ENCODE results near the gene SLC4A1AP.

SLC4A1AP gene

DNA sequence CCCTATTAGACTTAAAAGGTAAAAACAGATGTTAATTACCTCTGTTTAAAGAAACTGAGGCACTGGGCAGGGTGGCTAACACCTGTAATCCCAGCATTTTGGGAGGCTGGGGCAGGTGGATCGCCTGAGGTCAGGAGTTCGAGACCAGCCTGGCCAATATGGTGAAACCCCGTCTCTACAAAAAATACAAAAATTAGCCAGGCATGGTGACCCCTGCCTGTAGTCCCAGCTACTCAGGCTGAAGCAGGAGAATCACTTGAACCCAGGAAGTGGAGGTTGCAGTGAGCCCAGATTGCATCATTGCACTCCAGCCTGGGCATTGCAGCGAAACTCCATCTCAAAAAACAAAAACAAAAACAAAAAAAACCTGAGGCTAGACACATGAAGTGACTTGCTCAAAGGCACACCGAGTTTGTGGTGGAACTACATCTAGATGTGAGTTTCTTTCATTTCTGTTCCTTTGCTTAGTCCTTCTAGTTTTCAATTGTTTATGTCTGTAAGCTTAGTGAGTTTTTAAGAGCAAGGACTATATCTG is 40.7 kb downstream of the SLC4A1AP start:
- no peak for DNase-seq

DNA sequence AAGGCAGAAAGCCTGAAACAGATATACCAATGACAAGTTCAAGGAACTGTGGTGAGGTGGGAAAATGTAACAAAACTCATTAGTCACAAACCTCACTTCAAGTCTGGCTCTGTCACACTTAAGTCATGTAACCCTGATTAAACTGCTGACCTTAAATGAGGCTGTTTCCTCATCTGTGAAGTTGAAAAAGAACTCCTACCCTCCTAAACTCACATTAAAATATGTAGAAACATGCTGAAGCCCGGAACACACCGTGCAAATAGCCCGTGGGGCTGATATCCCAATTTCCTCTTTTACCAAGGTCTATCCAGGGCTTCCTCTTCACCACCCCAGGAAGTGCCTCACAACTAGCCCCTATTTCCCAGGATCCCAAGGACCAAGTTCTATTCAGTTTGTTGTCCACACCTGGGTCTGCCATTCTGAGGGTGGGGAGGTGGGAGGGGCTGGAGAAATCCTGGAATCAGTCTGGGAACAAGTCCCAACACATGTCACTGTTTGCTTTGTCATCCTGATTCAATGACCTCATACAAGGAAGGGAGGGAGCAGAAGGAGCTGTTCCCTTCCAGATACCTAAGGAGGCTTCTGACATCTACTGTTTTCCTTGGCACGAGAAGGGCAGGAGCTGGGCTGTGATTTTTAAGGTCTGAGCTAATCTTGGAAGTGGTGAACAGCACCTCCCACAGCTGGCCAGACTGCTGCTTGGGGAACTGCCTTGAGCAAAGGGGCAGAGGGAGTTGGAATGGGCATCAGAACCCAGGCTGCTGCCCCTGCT is 42.3 kb downstream of the SLC4A1AP start:
- no peak for DNase-seq

DNA sequence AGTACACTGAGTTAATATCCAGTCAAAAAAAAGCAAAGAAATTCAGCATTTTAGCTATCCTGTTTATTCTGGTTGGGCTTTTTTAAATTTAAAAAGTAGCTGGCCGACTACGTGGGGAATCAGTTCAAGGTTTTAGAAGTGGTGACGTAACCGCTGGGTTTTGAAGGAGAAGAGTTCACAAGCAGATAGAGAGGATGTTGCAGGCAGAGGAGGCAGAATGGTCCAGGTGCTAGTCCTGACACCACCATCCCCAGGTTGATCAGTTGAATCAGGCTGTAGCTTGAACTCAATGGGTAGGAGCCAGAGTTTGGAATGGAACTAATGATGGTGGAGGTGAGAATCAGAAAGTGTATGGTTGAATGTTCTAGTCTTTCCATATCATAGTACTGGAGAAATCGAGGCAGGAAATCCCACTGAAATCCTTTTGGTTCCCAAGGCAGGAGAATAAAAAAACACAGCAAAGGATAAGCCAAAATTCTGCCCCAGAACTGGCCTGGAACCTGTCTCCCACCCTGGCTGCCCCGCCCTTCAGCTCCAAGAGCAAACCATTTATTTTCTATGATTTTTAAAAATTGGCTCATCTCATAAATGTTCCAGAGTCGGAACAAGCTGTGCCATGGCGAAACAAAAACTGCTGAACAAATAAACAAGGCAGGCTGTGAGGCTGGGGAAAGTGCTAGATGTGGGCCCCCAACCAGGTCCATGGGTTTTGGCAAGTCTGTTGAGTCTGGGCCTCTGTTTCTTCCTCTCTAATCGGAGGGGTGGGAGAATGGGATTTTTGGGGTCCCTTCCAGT is 44.0 kb downstream of the SLC4A1AP start:
- no peak for DNase-seq

DNA sequence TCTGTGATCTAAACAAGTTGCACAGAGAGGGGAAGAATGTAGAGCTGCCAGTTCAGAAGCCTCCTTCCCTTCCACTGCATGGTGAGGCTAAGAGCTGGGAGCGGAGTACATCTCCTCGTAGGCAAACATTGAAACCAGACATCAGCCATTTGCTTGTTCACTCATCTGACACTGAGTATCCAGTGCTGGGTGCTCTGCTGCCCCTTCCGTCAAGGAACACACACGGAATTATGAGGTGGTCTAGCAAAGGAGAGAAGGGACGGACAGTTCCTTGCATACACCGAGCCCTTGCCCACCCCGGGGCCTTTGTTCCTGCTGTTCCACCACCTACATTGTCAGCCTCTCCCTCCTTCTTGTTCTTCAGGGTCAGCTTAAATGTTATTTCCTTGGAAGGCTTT is 44.6 kb downstream of the SLC4A1AP start:
- DNase-seq = no peak

DNA sequence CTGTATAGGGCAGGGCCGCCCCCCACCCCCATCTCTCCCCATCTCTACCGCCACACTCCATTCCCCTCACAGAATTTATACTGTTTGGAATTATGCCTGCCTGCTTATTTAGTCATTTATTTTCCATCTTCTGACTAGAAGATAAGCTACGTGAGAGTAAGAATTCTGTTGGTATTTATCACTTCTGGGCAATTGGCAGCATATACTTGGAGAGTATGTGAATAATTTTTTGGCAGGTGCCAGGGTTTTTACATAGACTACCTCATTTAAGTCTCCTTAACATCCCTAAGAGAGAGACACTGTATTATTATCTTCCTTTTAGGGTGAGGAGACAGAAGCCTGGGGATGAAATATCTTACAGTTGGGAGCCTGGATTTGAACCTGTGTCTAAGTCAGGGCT is 45.0 kb downstream of the SLC4A1AP start:
- DNase-seq = no peak

DNA sequence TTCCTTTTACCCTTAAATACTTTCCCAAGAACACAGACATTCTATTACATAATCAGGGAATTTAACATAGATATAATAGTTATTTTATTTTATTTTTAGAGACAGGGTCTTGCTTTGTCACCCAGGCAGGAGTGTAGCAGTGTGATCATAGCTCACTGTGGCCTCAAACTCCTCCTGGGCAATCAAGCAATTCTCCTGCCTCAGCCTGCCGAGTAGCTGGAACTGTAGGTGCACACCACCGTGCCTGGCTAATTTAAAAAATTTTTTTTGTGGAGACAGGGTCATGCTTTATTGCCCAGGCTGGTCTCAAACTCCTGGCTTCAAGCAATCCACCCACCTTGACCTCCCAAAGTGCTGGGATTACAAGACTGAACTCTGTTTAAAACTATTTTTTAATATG is 45.6 kb downstream of the SLC4A1AP start:
- no peak for DNase-seq

DNA sequence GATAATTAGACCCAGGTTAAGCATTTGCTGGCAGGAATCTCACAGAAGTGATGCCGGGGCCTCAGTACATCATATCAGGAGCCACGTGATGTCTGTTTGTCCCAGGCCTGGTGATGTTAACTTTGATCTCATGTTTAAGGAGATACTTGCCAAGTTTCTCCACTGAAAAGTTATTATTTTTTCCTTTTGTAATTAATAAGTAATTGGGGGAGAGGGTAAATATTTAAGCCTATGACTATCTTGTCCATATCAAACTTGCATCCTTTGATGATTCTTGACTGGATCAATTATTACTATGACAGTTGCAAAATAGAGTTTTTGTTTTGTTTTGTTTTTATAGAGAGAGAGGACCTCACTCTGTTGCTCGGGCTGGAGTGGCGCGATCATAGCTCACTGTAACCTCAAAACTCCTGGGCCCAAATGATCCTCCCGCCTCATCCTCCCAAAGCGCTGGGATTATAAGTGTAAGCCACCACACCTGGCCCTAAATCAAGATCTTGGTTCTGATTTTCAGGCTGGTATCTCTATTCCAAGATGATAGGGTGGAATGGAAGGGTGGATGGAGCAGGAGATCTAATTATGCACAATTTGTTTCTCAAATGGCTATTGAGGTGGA is 46.4 kb downstream of the SLC4A1AP start:
- DNase-seq = no peak

DNA sequence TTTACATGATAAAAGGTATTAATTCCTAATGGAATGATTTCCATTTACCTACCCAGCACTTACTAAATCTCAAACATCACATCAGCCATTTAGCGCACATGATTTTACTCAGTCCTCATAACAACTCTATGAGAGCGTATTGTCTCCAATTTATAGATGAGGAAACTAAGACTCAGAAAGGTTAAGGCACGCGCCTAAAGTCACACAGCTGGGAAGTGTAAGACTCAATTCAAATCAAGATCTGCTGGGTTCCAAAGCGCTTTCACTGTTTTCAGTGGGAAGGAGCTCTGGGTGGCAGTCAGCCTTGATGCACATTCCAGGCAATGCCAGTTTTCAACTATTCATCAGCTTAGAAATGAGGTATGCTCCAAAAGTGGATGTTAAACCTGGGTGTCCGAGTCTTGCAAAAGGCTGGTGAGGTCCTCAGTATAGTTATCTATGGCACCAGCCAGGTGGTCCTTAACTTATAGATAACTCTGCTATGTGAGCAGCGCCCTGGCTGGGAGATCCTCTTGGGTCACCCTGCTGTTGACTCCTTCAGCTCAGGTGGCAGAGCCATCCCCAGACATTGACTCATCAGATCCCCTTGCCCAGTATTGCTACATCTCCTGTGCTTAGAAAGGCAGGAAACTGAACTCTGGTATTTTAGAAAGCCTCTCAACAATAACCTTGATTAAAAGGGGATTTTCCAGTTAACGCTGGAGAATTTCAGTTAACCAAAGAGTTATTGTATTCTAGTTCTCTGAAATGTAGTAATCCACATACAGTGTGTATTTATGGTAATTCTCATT is 47.1 kb downstream of the SLC4A1AP start:
- DNase-seq = no peak

DNA sequence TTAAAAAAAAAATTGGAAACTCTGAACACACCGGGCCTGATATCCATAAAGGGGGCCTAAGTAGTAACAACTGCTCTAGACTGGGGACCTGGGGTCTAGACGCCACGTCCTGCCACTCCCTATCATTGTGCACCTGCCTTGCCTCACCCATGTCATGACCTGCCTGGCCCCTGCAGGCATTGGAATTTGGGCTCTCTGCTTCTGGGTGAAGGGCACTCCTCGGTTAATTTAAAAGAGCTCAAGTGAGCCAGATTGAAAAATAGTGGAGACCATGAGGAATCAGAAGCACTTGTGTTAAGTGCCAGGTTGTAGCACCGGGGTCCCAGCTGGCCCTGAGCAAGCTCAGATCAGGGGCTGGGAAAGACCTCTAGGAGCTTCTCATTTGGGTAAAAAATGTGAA is 48.1 kb downstream of the SLC4A1AP start:
- no peak for DNase-seq

DNA sequence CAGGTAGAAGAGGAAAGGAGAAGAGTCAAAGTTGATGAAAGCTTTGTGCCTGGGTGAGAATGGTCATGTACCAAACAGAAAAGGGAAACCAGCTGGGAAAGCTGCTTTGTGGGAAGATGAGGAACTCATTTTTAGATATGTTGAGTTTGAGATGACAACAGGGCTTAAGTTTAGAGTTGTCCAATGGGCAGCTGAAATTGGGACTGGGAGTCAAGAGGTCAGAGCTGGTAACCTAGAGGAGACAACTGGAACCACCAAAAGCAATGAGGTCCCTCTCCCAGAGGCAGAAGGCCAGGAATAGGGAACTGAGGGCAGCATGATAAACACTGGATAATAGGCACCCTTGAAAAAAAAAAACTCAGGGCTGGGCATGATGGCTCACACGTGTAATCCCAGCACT is 48.8 kb downstream of the SLC4A1AP start:
- no peak for DNase-seq

DNA sequence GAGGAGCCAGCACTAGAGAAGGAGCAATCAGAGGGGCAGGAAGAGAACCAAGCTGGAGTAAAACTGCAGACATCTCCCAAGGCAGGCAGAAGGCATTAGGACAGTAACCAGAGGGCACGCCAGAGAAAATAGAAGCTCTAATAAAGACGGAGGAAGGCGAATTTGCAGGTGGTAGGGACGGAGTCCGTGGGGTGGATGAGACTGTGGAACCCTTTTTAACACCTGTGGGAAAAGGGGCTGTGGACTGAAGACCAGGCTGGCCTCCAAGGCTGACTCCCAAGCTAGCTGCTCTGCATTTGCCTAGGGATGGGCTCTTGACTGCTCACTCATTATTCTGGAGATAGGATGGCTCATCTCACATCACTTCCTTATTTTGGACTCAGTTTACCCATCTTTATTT is 49.5 kb downstream of the SLC4A1AP start:
- DNase-seq = no peak

DNA sequence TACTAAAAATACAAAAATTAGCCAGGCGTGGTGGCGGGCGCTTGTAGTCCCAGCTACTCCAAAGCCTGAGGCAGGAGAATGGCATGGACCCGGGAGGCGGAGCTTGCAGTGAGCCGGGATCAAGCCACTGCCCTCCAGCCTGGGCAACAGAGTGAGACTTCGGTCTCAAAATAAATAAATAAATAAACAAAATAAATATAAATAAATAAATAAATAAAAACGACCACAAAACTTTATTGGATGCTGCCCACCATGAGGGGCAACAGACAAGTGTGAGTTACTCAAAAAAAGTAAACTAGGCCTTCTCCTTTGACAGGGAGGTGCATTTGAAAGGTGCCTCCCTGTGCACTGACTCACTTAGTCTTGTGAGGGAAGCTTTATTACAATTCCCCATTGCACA is 50.4 kb downstream of the SLC4A1AP start:
- no peak for DNase-seq

DNA sequence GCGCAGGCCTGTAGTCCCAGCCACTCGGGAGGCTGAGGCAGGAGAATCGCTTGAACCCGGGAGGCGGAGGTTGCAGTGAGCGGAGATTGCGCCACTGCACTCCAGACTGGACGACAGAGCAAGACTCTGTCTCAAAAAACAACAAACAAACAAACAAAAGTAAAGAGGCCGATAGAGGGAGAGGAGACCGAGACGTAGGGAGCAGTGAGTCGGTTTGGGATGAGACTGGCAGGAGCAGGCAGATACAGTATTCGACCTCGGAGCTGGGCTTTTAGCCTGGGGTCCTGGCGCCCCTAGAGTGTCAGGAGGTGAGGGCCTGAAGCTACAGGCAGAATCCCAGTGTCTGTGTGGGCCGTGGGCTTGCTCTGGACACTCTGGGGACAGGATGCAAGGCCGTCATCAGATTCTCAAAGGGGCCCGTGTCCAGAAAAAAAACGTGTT is 51.2 kb downstream of the SLC4A1AP start:
- no peak for DNase-seq

DNA sequence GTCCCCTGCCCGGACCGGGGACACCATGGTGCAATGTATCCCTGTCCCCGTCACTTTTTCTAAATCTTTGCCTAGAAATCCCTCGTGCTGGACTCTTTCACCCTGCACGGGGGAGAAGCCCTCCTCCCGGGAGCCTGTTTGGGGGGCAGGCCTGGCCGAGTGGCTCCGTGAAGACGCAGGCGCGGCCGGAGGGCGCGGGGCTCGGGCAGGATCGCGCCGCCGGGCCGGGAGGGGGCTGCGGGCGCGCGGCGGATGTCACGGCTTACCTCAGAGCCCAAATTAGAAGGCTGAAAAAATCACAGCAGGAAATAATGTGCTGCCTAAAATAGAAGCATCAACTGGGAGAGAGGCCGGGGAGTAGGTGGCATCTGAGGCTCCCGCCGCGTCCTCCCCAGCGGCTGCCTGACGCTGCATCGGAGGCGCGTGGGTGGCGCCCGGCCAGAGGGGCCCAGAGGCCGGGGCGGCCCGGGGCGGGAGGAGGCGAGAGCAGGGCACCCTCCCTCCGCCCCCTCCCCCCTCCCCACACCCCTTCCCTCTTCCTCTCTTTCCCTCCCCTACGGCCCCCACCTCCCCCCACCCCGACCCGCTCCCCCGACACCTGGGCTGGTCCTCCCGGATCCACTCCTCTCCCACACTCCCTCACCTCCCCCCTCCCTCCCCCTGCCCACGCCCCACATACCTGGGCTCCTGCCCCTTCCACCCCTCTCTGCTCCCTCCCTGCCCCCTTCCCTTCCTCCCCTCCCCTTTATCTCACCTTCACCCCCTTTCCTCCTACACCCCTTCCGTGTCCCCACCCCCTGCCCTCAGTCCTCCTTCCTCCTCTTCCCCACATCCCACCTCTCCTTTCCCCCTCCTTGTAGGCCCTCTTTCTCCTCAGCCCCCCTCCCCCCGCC is 51.9 kb downstream of the SLC4A1AP start:
- no peak for DNase-seq

DNA sequence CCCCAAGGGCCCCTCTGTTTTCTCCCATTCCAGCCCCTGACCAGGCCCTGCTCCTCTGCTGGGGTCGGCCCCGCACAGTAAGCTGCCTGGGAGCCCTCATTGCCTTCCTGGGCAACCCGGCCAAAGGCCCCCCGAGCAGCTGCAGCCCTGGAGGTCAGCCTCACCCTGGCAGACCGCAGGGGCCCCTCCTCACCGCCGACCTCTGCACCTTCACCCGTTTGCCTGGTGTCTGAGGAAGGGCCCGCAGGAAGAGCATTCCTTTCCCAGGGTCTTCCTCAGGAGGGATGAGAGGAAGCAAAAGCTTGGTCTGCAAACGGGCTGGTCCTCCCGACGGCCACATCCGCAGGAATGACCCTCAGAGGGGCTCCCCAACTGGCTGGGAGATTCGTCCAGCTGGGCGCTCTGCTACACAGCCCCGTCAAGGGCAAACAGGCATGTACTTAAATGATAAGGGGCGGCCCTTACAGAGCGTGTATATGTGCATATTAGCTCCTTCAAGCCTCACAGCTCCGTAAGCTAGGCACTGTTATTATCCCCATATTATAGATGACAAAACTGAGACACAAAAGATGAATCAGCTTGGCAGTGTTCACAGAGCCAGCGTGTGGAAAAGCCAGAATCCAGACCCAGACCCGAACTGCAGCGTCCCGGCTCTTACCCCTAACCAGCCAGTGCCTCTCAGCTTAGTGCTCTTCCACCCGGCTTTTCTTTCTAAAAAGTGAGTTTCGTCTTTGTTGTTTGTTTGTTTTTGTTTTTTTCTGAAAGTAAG is 52.8 kb downstream of the SLC4A1AP start:
- no peak for DNase-seq

DNA sequence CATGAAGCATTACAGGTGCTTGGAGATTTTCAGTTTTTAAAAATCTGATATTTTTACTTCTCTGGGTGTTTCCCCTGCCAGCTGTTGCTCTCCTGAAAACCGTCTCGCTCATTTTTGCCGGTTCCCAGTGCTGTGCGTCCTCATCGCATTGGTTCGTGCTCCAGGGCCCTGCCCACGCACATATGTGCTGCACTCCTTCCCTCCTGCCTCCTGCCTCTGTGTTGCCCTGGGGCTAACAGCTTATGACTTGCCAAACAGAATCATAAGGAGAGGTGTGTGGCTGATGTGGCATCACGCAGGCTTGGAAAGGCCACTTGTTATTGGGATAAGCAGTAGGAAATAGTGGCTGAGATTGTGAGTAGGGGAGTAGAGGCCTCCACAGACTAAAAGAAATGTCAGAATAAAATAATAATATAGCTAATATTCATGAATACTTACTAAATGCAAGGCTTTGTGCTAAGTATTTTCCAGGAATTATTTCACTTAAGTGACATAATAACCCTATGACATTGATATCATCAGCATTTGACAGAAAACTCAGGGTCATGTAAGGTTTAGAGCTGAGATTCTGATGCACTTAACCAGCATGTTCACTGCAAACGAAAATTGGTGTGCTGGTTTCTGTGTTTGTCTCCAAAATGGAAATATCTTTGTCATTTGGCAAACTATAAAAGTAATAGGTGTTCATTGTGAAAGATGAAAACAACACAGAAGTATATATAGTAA is 53.5 kb downstream of the SLC4A1AP start:
- no peak for DNase-seq

DNA sequence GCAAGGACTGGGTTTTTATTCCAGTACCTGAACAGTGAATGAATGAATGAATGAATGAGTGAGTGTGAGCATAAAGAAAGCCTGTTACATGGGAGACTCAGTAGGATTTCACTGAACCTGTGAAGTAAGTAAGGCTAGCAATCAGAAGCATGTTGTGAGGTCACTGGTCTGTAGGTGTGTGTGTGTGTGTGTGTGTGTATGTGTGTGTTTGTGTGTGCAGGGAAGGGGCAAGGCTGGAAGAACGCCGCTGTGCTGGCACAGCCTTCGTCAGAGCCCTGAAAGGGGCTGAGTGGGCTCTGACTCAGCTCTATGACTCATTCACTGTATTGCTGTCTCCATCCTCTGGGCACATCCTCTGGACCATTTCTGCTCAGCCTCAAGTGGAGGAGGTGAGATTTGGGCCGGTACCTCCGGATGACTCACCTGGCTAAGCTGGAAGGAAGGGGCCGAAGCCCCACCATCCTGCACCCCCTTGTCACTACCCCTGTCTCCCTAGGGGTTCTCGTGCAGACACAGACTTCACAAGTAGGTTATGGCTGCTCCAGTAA is 56.4 kb downstream of the SLC4A1AP start:
- no peak for DNase-seq

DNA sequence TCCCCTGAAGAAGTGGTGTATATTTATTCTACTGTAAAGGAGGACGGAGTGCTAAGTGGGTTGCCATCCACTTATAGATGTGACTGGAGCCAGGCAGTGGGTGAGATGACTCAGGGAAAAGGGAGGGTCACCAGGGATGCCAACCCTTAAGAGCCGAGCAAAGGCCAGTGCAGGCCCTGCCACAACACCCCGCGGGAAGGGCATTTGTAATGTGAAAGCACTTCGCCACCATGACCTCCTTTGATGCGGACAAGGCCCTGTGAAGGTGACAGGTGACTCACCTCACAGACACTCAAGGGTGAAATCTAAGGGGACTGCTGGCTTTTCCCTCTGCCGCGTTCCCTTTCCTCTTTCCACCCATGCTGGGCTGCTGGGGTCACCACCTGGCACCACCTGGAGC is 57.6 kb downstream of the SLC4A1AP start:
- DNase-seq = no peak

DNA sequence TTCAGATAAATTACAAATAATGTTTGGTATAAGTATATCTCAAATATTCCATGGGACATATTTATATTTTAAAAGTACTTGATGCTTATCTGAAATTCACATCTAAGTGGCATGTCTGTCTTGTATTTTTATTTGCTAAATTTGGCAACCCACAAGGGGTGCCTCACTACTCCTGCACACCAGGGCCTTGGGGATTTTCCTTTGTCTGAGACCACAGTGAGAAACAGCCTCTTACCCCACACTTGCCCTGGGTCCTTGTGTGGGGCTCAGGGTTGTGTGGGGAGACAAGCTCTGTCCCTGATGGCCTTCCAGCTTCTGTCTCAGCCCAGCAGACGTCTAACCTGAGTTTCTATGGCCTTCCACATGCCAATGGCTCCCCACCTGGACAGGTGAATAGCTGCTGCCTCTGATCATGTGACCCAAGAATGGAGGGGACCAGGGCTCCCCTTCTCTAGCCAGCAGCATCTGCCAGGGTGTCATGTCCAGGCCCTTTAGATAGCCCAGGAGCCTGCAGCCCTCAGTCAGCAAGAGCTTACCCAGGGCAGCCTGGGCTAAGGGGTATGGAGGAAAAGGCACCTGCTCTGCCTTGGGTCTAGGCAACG is 58.3 kb downstream of the SLC4A1AP start:
- no peak for DNase-seq
